Activated B cell treated with CpG ODN at 0.5 μM for 24 hours (primary cell): ENCODE measurements around the gene FAM72C. TPM values are rescaled to one million over a fixed set of nuclear protein-coding genes. Genes with fewer than 3 reads are reported as not detected.
"Not testable (repeated sequence)": the region's sequence is repeated elsewhere in the genome, so short reads cannot be mapped to it uniquely, and the experiment has no call there.

Experiments
- ATAC-seq: fragments of 200-7000 bp; cut with Tn5 transposase; one replicate; pipeline ENCODE4 v1.10.0; 2021; ENCODE audit warnings: low read depth, mild to moderate bottlenecking, moderate library complexity
- CTCF ChIA-PET: fragments of 350-600 bp; sonication (Branson Sonifier 250); formaldehyde crosslinking; loops from one replicate; lab custom pipeline; 2021; ENCODE audit warnings: antibody characterized with exemption; lab: Charles Lee
- POLR2A ChIA-PET: fragments of 350-600 bp; sonication (Branson Sonifier 250); formaldehyde crosslinking; loops from one replicate; lab custom pipeline; 2021; ENCODE audit warnings: antibody characterized with exemption; lab: Charles Lee
- DNase-seq: peaks from one replicate; pipeline ENCODE4 v3.0.0; 2022
- H3K27ac Mint-ChIP-seq: one replicate; pipeline ENCODE4 v1.8.0; 2020; ENCODE audit warnings: mixed read lengths
- H3K27me3 Mint-ChIP-seq: one replicate; pipeline ENCODE4 v1.8.0; 2021; ENCODE audit warnings: mixed read lengths
- H3K36me3 Mint-ChIP-seq: one replicate; pipeline ENCODE4 v1.8.0; 2021; ENCODE audit warnings: low read depth, mixed read lengths
- H3K4me1 Mint-ChIP-seq: one replicate; pipeline ENCODE4 v1.8.0; 2021; ENCODE audit warnings: mixed read lengths
- H3K4me3 Mint-ChIP-seq: one replicate; pipeline ENCODE4 v1.8.0; 2020; ENCODE audit warnings: mild to moderate bottlenecking, mixed read lengths
- H3K9me3 Mint-ChIP-seq: one replicate; pipeline ENCODE4 v1.8.0; 2020; ENCODE audit warnings: mixed read lengths
- intact Hi-C: fragments of 100-400 bp; cut with micrococcal nuclease; formaldehyde crosslinking; loops from one replicate; pipeline ENCODE4 v1.15.1; 2024
- total RNA-seq: library from RNA; stranded (reverse); gene quantifications from 2 replicates; pipeline ENCODE4 v1.2.3, GENCODE V29; 2022

FAM72C gene
- total RNA-seq, 1 donor from 2014 or later = 0.27 TPM

DNA sequence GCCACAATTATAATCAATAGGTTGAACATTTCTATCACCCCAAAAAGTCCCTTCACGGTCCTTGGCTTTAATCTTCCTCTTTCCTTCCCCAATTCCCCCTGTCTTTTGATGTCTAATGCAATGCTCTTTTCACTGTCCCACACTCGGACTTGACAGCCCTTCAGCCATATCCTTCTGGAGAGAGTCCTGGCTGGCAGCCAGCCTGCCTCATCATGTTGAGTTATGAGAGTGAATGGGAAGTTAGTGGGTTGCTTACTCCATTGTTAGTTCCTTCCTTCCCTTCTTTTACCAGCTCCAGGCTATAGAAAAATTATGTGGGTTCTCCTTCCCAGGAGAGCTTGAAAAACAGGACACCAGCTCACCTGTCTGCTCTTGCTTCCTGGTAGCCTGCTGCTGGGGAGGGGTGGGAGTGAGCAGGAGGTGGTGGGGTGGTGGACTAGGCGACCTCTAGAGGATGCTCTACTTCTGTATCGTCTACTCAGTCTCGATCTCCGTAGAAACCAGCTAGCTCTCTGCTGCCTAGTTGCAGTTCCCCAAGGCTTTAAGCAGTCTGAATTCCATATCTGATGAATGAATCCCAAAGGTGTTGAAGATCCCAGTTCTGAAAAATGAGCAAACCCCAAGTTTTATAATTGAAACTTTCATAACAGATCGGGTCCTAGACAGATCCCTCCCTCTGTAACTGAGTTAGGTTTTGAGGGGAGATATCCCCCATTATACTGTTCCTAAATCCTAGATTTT, 30.5 kb upstream of the FAM72C start:
- H3K27me3 Mint-ChIP-seq, H3K27ac Mint-ChIP-seq, intact Hi-C loops, DNase-seq, H3K9me3 Mint-ChIP-seq, POLR2A ChIA-PET, H3K4me3 Mint-ChIP-seq, H3K36me3 Mint-ChIP-seq, CTCF ChIA-PET, H3K4me1 Mint-ChIP-seq: not testable (repeated sequence)
- peak; percentile 97 for ATAC-seq

DNA sequence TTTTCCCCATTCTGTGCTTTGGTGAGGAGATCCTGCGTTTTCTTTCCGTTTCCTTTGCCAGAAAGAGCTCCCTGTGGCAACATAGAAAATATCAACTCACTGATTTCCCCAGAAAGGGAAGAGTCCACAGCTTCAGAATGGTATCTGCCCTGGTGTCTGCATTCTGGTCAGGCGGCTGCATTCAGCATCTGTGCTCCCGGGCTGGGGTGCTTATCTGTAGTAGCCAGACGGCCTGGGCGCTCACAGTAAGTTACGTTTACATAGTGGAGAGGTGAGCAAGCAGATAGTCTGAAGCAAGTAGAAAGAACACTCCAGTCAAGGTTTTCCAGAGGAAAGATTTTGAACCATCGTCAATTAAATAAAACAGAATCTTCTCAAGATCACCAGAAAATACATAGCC, 29.3 kb upstream of the FAM72C start:
- H3K27ac Mint-ChIP-seq, H3K27me3 Mint-ChIP-seq, ATAC-seq, H3K4me1 Mint-ChIP-seq, intact Hi-C loops, H3K4me3 Mint-ChIP-seq, POLR2A ChIA-PET, H3K36me3 Mint-ChIP-seq, H3K9me3 Mint-ChIP-seq, CTCF ChIA-PET, DNase-seq: not testable (repeated sequence)

DNA sequence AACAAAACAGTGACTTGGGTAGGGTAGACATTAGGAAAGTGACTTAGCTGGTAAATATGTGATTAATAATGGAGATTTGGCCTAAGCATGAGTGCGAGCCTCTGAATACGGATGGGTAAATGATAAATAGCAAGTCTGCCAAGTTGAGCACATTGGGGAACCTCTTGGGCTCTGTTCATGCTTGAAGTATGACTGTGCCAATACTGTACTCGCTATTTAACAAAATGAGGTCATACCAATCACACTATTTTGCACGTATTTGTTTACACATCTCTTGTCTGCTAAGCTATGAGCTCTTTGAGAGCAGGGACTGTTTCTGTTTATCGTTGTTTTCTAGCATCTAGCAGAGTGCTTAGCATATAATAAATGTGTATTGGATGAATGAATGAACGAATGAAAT, 24.2 kb upstream of the FAM72C start:
- H3K36me3 Mint-ChIP-seq, H3K27me3 Mint-ChIP-seq, ATAC-seq, H3K9me3 Mint-ChIP-seq, intact Hi-C loops, H3K27ac Mint-ChIP-seq, DNase-seq, H3K4me1 Mint-ChIP-seq, H3K4me3 Mint-ChIP-seq, POLR2A ChIA-PET, CTCF ChIA-PET: not testable (repeated sequence)

DNA sequence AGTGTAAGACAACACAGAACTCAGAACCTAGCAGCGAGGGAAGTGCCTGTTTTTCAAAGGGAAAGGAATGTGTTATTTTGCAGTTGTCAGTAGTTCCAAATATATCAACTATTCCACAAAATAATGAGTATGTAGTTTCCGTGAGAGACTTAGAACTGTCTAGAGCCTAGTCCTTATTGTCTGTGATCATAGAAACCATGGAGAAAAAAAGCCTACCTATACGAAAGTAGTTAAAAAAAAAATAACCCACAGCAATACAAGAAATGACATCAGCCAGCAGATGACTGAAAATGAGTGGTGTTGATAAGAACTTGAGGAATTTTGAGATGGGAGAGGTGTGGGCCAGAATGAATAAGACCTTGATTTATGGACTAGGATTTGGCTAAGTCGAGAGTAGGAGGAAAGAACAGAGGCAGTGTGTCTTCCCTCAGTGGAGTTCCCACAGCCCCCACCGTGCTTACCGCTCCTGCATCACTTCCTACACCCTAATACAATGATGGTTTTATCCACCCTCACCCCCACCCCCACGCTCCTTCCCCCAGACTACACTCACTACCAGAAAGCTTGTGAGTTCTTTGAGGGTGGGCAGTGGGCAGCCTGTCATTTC, 21.6 kb upstream of the FAM72C start:
- ATAC-seq, H3K4me3 Mint-ChIP-seq, POLR2A ChIA-PET, CTCF ChIA-PET, H3K27ac Mint-ChIP-seq, H3K36me3 Mint-ChIP-seq, H3K9me3 Mint-ChIP-seq, intact Hi-C loops, DNase-seq, H3K27me3 Mint-ChIP-seq, H3K4me1 Mint-ChIP-seq: not testable (repeated sequence)

DNA sequence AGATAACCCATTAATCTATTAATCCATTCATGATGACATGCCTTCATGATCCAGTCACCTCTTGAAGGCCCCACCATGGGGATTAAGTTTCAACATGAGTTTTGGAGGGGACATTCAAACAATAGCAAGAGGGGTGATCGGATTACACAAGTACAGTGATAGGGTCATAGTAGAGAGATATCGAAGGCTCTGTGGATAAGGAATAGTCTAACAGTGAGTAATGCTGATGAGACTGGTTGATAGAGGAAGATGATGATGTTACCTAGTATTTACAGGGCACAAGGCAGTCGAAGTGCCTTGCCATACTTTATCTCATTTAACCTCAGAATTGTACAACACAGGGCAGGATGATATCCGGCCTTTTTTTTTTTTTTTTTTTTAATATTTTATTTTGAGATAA, 18.9 kb upstream of the FAM72C start:
- H3K4me1 Mint-ChIP-seq, H3K9me3 Mint-ChIP-seq, CTCF ChIA-PET, H3K36me3 Mint-ChIP-seq, DNase-seq, H3K4me3 Mint-ChIP-seq, ATAC-seq, POLR2A ChIA-PET, H3K27ac Mint-ChIP-seq, H3K27me3 Mint-ChIP-seq, intact Hi-C loops: not testable (repeated sequence)

DNA sequence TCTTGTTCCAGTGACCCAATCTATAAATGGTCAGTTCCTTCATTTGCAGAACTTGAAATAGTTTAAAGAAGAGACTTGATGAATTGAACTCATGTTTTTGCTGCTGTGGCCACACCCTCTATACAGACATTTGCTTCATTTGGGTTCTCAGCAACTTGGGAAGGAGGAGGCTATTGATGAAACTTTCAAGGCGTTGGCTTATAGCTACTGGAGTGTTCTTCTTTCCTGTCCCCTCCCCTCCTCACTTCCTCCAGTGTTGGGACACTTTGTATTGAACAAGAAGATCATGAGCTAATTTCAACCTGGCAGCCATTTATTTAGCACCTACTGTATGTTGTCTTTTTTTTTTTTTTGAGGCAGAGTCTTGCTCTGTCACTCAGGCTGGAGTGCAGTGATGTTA, 17.9 kb upstream of the FAM72C start:
- H3K27me3 Mint-ChIP-seq, H3K27ac Mint-ChIP-seq, intact Hi-C loops, H3K4me1 Mint-ChIP-seq, H3K4me3 Mint-ChIP-seq, DNase-seq, POLR2A ChIA-PET, H3K36me3 Mint-ChIP-seq, CTCF ChIA-PET, ATAC-seq, H3K9me3 Mint-ChIP-seq: not testable (repeated sequence)

DNA sequence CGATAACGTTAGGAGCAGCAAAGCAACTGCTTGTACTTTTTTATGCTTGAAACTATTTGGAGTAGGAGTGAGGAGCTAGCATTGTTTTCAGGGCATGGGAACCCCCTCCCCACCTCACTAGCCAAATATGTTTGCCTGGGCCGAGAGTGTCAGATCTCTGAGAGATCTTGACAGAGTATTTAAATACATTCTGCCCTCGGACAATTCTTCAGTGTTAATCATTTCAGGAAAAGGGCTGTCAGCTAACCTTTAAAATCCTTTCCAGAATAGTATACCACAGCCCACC, 17.6 kb upstream of the FAM72C start:
- H3K36me3 Mint-ChIP-seq, H3K4me1 Mint-ChIP-seq, ATAC-seq, H3K27ac Mint-ChIP-seq, H3K4me3 Mint-ChIP-seq, POLR2A ChIA-PET, CTCF ChIA-PET, intact Hi-C loops, H3K9me3 Mint-ChIP-seq, DNase-seq, H3K27me3 Mint-ChIP-seq: not testable (repeated sequence)

DNA sequence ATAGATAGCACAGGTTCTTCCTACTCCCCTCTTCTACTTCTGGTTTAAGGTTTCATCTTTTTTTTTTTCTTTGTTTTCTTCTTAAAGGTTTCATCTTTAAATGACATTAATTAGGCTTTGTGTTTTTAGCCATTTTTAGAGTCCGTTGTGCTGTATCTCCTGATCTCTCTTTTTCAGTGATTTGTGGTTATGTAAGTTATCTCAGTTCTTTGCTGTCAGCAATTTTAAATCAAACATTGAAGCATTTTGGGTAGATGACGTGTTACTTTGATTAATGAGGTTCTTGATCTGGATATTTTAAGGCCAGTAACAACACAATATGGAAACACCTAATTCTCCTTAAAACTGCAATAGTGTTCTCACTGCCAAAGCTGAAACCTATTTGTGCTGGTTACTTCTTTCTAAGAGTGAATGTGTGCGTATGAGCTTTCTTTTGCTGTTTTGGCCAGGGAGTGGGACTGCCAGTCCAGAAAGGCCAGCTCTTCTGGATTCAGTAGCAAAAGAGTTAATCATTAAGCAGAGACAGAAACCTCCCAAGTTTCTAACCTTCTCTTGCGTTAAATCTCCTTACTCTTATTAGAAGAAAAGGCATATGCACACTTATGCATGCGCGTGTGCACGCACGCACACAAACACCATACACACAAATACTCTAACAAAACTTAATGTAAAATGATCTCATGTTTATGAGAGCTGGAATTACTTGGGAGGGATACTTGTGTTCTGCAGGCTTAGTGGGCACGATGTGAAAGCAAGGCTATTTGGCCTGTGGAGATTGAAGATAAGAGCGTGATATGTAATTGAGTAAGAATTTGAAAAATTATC, 17.0 kb upstream of the FAM72C start:
- POLR2A ChIA-PET, CTCF ChIA-PET, ATAC-seq, H3K27me3 Mint-ChIP-seq, H3K9me3 Mint-ChIP-seq, intact Hi-C loops, H3K4me1 Mint-ChIP-seq, H3K36me3 Mint-ChIP-seq, DNase-seq, H3K4me3 Mint-ChIP-seq, H3K27ac Mint-ChIP-seq: not testable (repeated sequence)

DNA sequence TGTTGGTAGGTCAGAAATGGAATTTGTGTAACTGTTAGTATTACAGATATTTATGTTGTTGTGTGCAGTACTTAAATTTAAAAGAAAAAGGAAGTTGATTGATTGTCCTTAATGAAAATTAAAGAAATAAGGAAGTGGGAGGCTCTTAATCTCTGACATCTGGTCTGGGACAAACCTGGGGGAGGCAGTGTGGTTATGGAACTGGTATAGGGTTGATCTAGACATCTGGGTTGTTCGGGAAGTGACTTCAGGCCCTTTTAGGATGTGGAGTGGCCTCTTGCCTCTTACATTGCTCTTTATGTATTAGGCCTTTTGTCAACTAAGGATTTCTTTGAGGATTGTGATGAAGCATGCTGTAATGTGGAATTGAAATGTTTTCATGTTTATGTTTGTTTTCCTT, 16.1 kb upstream of the FAM72C start:
- DNase-seq, H3K27me3 Mint-ChIP-seq, CTCF ChIA-PET, H3K4me1 Mint-ChIP-seq, H3K9me3 Mint-ChIP-seq, intact Hi-C loops, H3K27ac Mint-ChIP-seq, H3K36me3 Mint-ChIP-seq, H3K4me3 Mint-ChIP-seq, POLR2A ChIA-PET: not testable (repeated sequence)
- peak; percentile 47 for ATAC-seq

DNA sequence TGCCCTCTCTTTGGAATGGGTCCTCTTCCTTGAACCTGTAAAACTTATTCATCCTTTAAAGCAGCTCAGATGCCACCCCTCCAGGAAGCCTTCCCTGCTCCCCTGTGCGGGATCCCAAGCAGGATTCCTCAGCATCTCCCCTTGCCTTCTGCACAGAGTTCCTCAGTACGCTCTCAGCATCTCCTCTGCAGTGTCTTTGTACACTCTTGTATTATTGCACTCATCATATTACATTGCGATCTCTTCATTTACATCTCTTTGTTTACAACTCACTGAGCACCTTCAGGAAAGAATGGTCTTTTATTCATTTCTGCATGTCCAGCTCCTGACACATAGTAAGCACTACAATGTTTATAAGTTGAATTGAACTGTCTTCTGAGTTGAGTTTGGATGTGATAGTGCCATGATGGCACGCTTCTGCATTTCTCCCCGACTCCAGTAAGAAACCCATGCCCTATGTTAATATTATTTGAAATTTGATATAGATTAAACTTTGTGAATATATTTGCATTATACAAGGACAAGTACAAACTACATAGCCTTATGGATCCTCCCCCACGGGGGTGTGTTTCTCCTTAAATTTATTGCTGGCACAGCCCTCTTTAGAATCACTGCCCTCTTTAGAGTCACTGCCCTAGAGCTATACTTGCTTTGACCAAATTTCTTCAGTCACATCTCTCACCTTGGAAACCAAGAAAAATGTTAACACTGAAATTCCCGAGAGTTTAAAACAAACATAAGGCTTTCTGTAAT, 13.1 kb upstream of the FAM72C start:
- H3K9me3 Mint-ChIP-seq, POLR2A ChIA-PET, H3K27ac Mint-ChIP-seq: not testable (repeated sequence)

DNA sequence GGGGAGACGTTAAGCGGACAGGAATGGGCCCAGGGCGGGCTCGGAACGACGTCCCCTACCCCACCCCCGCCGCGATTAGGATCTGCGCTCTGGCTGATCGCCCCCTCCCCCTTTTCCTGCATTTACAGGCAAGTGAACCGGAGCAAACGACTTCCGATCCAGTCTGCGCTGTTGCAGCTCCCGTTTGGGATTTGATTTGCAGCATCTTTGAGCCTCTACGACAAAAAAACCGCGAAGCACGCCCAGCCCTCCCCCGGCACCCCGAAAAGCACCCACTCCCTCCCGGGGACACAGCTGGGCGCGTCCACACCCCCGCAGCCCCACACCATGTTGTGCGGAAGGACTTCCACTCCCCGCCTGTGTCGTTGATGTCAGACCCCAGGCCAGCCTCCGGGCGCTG, 2.6 kb upstream of the FAM72C start:
- intact Hi-C loops, H3K27ac Mint-ChIP-seq, POLR2A ChIA-PET, H3K4me1 Mint-ChIP-seq, ATAC-seq, H3K36me3 Mint-ChIP-seq, CTCF ChIA-PET, H3K27me3 Mint-ChIP-seq, H3K9me3 Mint-ChIP-seq, DNase-seq: not testable (repeated sequence)
- peak overlapping the region; percentile 81 for H3K4me3 Mint-ChIP-seq

More for the DNA sequence above, 13.1 kb upstream of the FAM72C start:
- H3K27me3 Mint-ChIP-seq, H3K4me1 Mint-ChIP-seq, intact Hi-C loops, H3K36me3 Mint-ChIP-seq, ATAC-seq, DNase-seq, CTCF ChIA-PET, H3K4me3 Mint-ChIP-seq: not testable (repeated sequence)
